ENCODE data around the gene PLA2R1.
"Not testable (repeated sequence)": the region's sequence is repeated elsewhere in the genome, so short reads cannot be mapped to it uniquely, and the experiment has no call there.

The PLA2R1 gene

DNA sequence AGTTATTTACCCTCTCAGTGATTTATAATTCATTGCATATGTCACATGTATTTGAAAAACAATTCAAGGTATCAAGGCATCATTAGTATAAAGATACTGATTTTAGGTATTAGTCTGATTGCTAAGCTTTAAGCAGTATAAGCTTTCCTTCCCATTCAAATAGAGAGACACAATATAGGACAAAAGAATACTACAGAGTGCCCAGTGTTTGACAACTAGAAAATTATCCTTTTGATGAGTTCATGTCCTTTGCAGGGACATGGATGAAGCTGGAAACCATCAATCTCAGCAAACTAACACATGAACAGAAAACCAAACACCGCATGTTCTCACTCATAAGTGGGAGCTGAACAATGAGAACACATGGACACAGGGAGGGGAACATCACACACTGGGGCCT is 91.9 kb downstream of the PLA2R1 start:
- H2AFZ ChIP-seq (ENCODE audit: insufficient read depth, low read length, poor library complexity); H3K9me3 ChIP-seq (ENCODE audit: insufficient read depth, low read depth, low read length); H3K4me2 ChIP-seq (ENCODE audit: low read length); H3K27me3 ChIP-seq (ENCODE audit: insufficient read depth, low read length); H2BK5ac ChIP-seq (ENCODE audit: low read depth, low read length, poor library complexity); H3K79me1 ChIP-seq (ENCODE audit: low read length); H3K4ac ChIP-seq (ENCODE audit: low read depth, low read length); H3K18ac ChIP-seq (ENCODE audit: low read length); H2BK120ac ChIP-seq (ENCODE audit: insufficient read depth, low read length, poor library complexity); H3K23ac ChIP-seq (ENCODE audit: low read length); H2BK12ac ChIP-seq (ENCODE audit: low read length); H3K79me2 ChIP-seq (ENCODE audit: control insufficient read depth, insufficient read depth, low read length, poor library complexity); H2AK5ac ChIP-seq (ENCODE audit: low read length); DNase-seq; H3K36me3 ChIP-seq (ENCODE audit: control insufficient read depth in 1 of 2, insufficient read depth in 2 of 2, low read length in 2 of 2); H3K4me1 ChIP-seq (ENCODE audit: control insufficient read depth in 1 of 2, insufficient read depth in 2 of 2, low read length in 2 of 2); H3K14ac ChIP-seq (ENCODE audit: low read length); H4K8ac ChIP-seq (ENCODE audit: low read depth, low read length); H4K91ac ChIP-seq (ENCODE audit: low read depth, low read length); H3K27ac ChIP-seq (ENCODE audit: low read depth, low read length); H4K12ac ChIP-seq (ENCODE audit: low read depth, low read length); H3K4me3 ChIP-seq (ENCODE audit: low read depth, low read length); H3K9ac ChIP-seq (ENCODE audit: low read length): not testable (repeated sequence)
- no CpG with 5 or more reads among the region's 1 CpG for WGBS (ENCODE audit: extremely low coverage, insufficient coverage, insufficient read length)

DNA sequence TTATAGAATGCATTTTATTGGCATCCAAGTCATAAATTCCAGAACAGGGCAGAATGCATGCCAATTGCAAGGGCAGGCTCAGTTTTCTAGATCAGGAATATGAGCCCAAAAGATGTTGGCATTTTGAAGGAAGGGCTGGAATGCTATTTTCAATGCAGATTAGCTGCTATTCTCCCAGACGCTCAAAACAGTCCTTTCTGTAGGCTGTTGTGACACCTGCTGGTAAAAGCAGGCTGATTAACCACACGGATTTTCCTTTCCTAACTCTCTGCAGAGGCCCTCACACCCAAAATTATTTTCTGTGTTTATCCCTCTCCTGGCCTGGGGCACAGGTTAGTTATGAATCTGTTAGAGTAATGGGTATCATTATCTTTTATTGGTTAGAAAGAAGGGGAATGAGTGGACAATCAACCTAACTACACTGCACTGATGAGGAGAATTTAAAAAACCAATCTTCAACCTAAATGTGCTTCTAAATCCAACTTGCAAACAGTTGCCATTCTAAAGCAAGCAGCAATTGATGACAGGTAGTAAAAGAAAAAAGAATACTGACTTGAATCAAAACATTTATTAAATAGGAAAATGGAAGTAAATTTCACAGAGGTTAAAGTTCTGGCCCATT is 94.0 kb downstream of the PLA2R1 start:
- no peaks in the 10 kb centered on the region for H3K79me2 ChIP-seq (ENCODE audit: control insufficient read depth, insufficient read depth, low read length, poor library complexity)
- no peak overlapping the region for H4K91ac ChIP-seq (ENCODE audit: low read depth, low read length)
- no peak overlapping the region for H2BK12ac ChIP-seq (ENCODE audit: low read length)
- DNase-seq: peak; percentile 30 to 67
- no peak overlapping the region for H2BK120ac ChIP-seq (ENCODE audit: insufficient read depth, low read length, poor library complexity)
- no peak overlapping the region for H3K18ac ChIP-seq (ENCODE audit: low read length)
- no peak overlapping the region for H3K4me2 ChIP-seq (ENCODE audit: low read length)
- no peaks in the 10 kb centered on the region for H3K27me3 ChIP-seq (ENCODE audit: insufficient read depth, low read length)
- no peak overlapping the region for H3K14ac ChIP-seq (ENCODE audit: low read length)
- H2AFZ ChIP-seq (ENCODE audit: insufficient read depth, low read length, poor library complexity): no peak overlapping the region
- no peak overlapping the region for H3K27ac ChIP-seq (ENCODE audit: low read depth, low read length)
- H3K9me3 ChIP-seq (ENCODE audit: insufficient read depth, low read depth, low read length): peaks cover 1% of the 10 kb centered on the region
- no peaks in the 10 kb centered on the region for H3K36me3 ChIP-seq (ENCODE audit: control insufficient read depth in 1 of 2, insufficient read depth in 2 of 2, low read length in 2 of 2)
- no CpG with 5 or more reads among the region's 2 CpGs for WGBS (ENCODE audit: extremely low coverage, insufficient coverage, insufficient read length)
- H3K4me3 ChIP-seq (ENCODE audit: low read depth, low read length): no peak overlapping the region
- no peak overlapping the region for H3K4ac ChIP-seq (ENCODE audit: low read depth, low read length)
- H2BK5ac ChIP-seq (ENCODE audit: low read depth, low read length, poor library complexity): no peak overlapping the region
- no peak overlapping the region for H4K8ac ChIP-seq (ENCODE audit: low read depth, low read length)
- no peak overlapping the region for H3K9ac ChIP-seq (ENCODE audit: low read length)
- H3K79me1 ChIP-seq (ENCODE audit: low read length): no peaks in the 10 kb centered on the region
- no peak overlapping the region for H3K23ac ChIP-seq (ENCODE audit: low read length)
- H2AK5ac ChIP-seq (ENCODE audit: low read length): no peak overlapping the region
- H3K4me1 ChIP-seq (ENCODE audit: control insufficient read depth in 1 of 2, insufficient read depth in 2 of 2, low read length in 2 of 2): no peaks in the 10 kb centered on the region
- no peak overlapping the region for H4K12ac ChIP-seq (ENCODE audit: low read depth, low read length)

DNA sequence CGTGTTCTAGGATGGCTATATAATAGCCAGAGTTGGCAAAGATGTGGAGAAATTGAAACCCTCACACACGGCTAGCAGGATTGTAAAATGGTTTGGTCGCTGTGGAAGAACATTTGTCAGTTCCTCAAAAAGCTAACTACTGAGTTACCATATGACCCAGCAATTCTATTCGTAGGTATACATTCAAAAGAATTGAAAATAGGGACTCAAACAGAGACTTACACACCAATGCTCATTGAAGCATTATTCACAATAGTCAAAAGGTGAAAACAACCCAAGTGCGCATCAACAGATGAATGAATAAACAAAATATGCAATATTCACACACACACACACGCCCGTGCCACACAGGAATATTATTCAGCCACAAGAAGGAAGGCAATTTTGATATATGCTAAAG is 98.7 kb downstream of the PLA2R1 start:
- H2AFZ ChIP-seq (ENCODE audit: insufficient read depth, low read length, poor library complexity): no peak overlapping the region
- H3K27ac ChIP-seq (ENCODE audit: low read depth, low read length): no peak overlapping the region
- no peak overlapping the region for H3K4ac ChIP-seq (ENCODE audit: low read depth, low read length)
- no peak overlapping the region for H3K14ac ChIP-seq (ENCODE audit: low read length)
- WGBS (ENCODE audit: extremely low coverage, insufficient coverage, insufficient read length): no CpG with 5 or more reads among the region's 7 CpGs
- H4K8ac ChIP-seq (ENCODE audit: low read depth, low read length): no peak overlapping the region
- H4K91ac ChIP-seq (ENCODE audit: low read depth, low read length): no peak overlapping the region
- H3K79me1 ChIP-seq (ENCODE audit: low read length): peaks cover 6% of the 10 kb centered on the region
- H2BK5ac ChIP-seq (ENCODE audit: low read depth, low read length, poor library complexity): no peak overlapping the region
- H2BK120ac ChIP-seq (ENCODE audit: insufficient read depth, low read length, poor library complexity): no peak overlapping the region
- H3K36me3 ChIP-seq (ENCODE audit: control insufficient read depth in 1 of 2, insufficient read depth in 2 of 2, low read length in 2 of 2): no peaks in the 10 kb centered on the region
- no peak overlapping the region for H2AK5ac ChIP-seq (ENCODE audit: low read length)
- no peak overlapping the region for H3K23ac ChIP-seq (ENCODE audit: low read length)
- no peak overlapping the region for H3K9ac ChIP-seq (ENCODE audit: low read length)
- H2BK12ac ChIP-seq (ENCODE audit: low read length): no peak overlapping the region
- H3K18ac ChIP-seq (ENCODE audit: low read length): no peak overlapping the region
- H3K4me3 ChIP-seq (ENCODE audit: low read depth, low read length): no peak overlapping the region
- H3K4me1 ChIP-seq (ENCODE audit: control insufficient read depth in 1 of 2, insufficient read depth in 2 of 2, low read length in 2 of 2): peaks cover 0 to 2% of the 10 kb centered on the region in 2 experiments
- no peaks in the 10 kb centered on the region for H3K79me2 ChIP-seq (ENCODE audit: control insufficient read depth, insufficient read depth, low read length, poor library complexity)
- peaks cover 1% of the 10 kb centered on the region for H3K9me3 ChIP-seq (ENCODE audit: insufficient read depth, low read depth, low read length)
- H3K27me3 ChIP-seq (ENCODE audit: insufficient read depth, low read length): no peaks in the 10 kb centered on the region
- no peak for DNase-seq
- H3K4me2 ChIP-seq (ENCODE audit: low read length): no peak overlapping the region
- no peak overlapping the region for H4K12ac ChIP-seq (ENCODE audit: low read depth, low read length)

DNA sequence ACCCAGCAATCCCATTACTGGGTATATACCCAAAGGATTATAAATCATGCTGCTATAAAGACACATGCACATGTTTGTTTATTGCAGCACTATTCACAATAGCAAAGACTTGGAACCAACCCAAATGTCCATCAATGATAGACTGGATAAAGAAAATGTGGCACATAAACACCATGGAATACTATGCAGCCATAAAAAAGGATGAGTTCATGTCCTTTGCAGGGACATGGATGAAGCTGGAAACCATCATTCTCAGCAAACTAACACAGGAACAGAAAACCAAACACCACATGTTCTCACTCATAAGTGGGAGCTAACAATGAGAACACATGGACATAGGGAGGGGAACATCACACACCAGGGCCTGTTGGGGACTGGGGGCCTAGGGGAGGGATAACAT is 99.9 kb downstream of the PLA2R1 start:
- not testable (repeated sequence) for H4K12ac ChIP-seq (ENCODE audit: low read depth, low read length); H3K4me3 ChIP-seq (ENCODE audit: low read depth, low read length); H3K27ac ChIP-seq (ENCODE audit: low read depth, low read length); H3K79me1 ChIP-seq (ENCODE audit: low read length); H3K79me2 ChIP-seq (ENCODE audit: control insufficient read depth, insufficient read depth, low read length, poor library complexity); H3K23ac ChIP-seq (ENCODE audit: low read length); H3K14ac ChIP-seq (ENCODE audit: low read length); H2BK12ac ChIP-seq (ENCODE audit: low read length); H2AK5ac ChIP-seq (ENCODE audit: low read length); DNase-seq; H3K4me1 ChIP-seq (ENCODE audit: control insufficient read depth in 1 of 2, insufficient read depth in 2 of 2, low read length in 2 of 2); H4K8ac ChIP-seq (ENCODE audit: low read depth, low read length); H3K18ac ChIP-seq (ENCODE audit: low read length); H3K9ac ChIP-seq (ENCODE audit: low read length); H4K91ac ChIP-seq (ENCODE audit: low read depth, low read length); H3K4me2 ChIP-seq (ENCODE audit: low read length); H2BK120ac ChIP-seq (ENCODE audit: insufficient read depth, low read length, poor library complexity); H3K27me3 ChIP-seq (ENCODE audit: insufficient read depth, low read length); H3K9me3 ChIP-seq (ENCODE audit: insufficient read depth, low read depth, low read length); H2BK5ac ChIP-seq (ENCODE audit: low read depth, low read length, poor library complexity); H3K4ac ChIP-seq (ENCODE audit: low read depth, low read length); H2AFZ ChIP-seq (ENCODE audit: insufficient read depth, low read length, poor library complexity); H3K36me3 ChIP-seq (ENCODE audit: control insufficient read depth in 1 of 2, insufficient read depth in 2 of 2, low read length in 2 of 2)
